GM19452 (cell line): Measurements from ENCODE around the gene AFF3.
"Not testable (repeated sequence)": the region's sequence is repeated elsewhere in the genome, so short reads cannot be mapped to it uniquely, and the experiment has no call there.

Experiments used
- ATAC-seq: cut with Tn5 transposase; IDR thresholded peaks from one replicate; pipeline ENCODE4 v1.9.1; 2021; ENCODE audit not compliant: unreplicated experiment

The AFF3 gene

GRCh38 chr2:99938250-99938649 lies 204.1 kb downstream of the AFF3 start:
- ATAC-seq, result no peak

GRCh38 chr2:99936065-99936464 lies 206.3 kb downstream of the AFF3 start:
- no peak for ATAC-seq

- ATAC-seq, result no peak
Measured at GRCh38 chr2:99935662-99936061, 206.7 kb downstream of the AFF3 start.

- ATAC-seq, result no peak
Measured at GRCh38 chr2:99933894-99934650, 208.3 kb downstream of the AFF3 start.

GRCh38 chr2:99933491-99933890 lies 208.9 kb downstream of the AFF3 start:
- ATAC-seq, result not testable (repeated sequence)

- no peak for ATAC-seq
Measured at GRCh38 chr2:99928470-99929053, 213.8 kb downstream of the AFF3 start.

- not testable (repeated sequence) for ATAC-seq
Measured at GRCh38 chr2:99927690-99928207, 214.6 kb downstream of the AFF3 start.

- ATAC-seq, result no peak
Measured at GRCh38 chr2:99926986-99927385, 215.4 kb downstream of the AFF3 start.

GRCh38 chr2:99925960-99926359 lies 216.4 kb downstream of the AFF3 start:
- no peak for ATAC-seq

- no peak for ATAC-seq
Measured at GRCh38 chr2:99922664-99923063, 219.7 kb downstream of the AFF3 start.

GRCh38 chr2:99921903-99922302 lies 220.5 kb downstream of the AFF3 start:
- no peak for ATAC-seq

- no peak for ATAC-seq
Measured at GRCh38 chr2:99918389-99918788, 224.0 kb downstream of the AFF3 start.

- no peak for ATAC-seq
Measured at GRCh38 chr2:99915108-99915675, 227.2 kb downstream of the AFF3 start.

GRCh38 chr2:99911736-99912135 lies 230.7 kb downstream of the AFF3 start:
- ATAC-seq, result no peak

- ATAC-seq, result no peak
Measured at GRCh38 chr2:99910902-99911301, 231.5 kb downstream of the AFF3 start.

GRCh38 chr2:99905636-99906035 lies 236.8 kb downstream of the AFF3 start:
- ATAC-seq, result no peak

GRCh38 chr2:99905025-99905424 lies 237.4 kb downstream of the AFF3 start:
- no peak for ATAC-seq

GRCh38 chr2:99903981-99904380 lies 238.4 kb downstream of the AFF3 start:
- no peak for ATAC-seq

GRCh38 chr2:99900556-99900955 lies 241.8 kb downstream of the AFF3 start:
- ATAC-seq, result no peak

GRCh38 chr2:99899882-99900281 lies 242.5 kb downstream of the AFF3 start:
- ATAC-seq, result no peak

- no peak for ATAC-seq
Measured at GRCh38 chr2:99899058-99899855, 243.1 kb downstream of the AFF3 start.
